Neural cell (in vitro differentiated cells): ENCODE measurements around the gene KCNQ1OT1. TPM values are rescaled to one million over a fixed set of nuclear protein-coding genes. Genes with fewer than 3 reads are reported as not detected.

ENCODE experiments used
- H2AFZ ChIP-seq: fragments of 200-600, 300-800 bp; sonication (generic), shearing (Covaris generic); 2 replicates; pipeline ENCODE4 v1.6.0; 2014; ENCODE audit warnings: low read depth, mild to moderate bottlenecking, antibody characterized with exemption, low read length, moderate library complexity
- H3F3A ChIP-seq: fragments of 200-600 bp; shearing (Covaris generic); 2 replicates; pipeline ENCODE4 v1.6.1; 2016; ENCODE audit warnings: mild to moderate bottlenecking, moderate library complexity, mixed read lengths, antibody characterized with exemption, low read length; ENCODE audit not compliant: insufficient read depth, poor library complexity, severe bottlenecking
- H3K27ac ChIP-seq: fragments of 200-600, 300-800 bp; sonication (generic), shearing (Covaris generic); 2 replicates; pipeline ENCODE4 v1.5.1; 2014; ENCODE audit warnings: mild to moderate bottlenecking, low read length, moderate library complexity
- H3K27me3 ChIP-seq: fragments of 300-800, 200-600 bp; sonication (generic), shearing (Covaris generic); 2 replicates; pipeline ENCODE4 v1.6.0; 2014; ENCODE audit warnings: mild to moderate bottlenecking, low read depth, low read length, moderate library complexity; ENCODE audit not compliant: insufficient read depth
- H3K36me3 ChIP-seq: fragments of 300-800, 200-600 bp; sonication (generic), shearing (Covaris generic); 2 replicates; pipeline ENCODE4 v1.5.1; 2014; ENCODE audit warnings: mild to moderate bottlenecking, antibody characterized with exemption, low read length, moderate library complexity; ENCODE audit not compliant: insufficient read depth
- H3K4me2 ChIP-seq: fragments of 300-800, 200-600 bp; sonication (generic), shearing (Covaris generic); 2 replicates; pipeline ENCODE4 v1.6.0; 2014; ENCODE audit warnings: mild to moderate bottlenecking, low read length
- H3K4me3 ChIP-seq: fragments of 300-800, 200-600 bp; sonication (generic), shearing (Covaris generic); 2 replicates; pipeline ENCODE4 v1.5.1; 2014; ENCODE audit warnings: mild to moderate bottlenecking, low read length, moderate library complexity
- H3K79me2 ChIP-seq: fragments of 200-600 bp; shearing (Covaris generic); replicated peaks from 2 replicates; pipeline ENCODE4 v1.6.0; 2014; ENCODE audit warnings: mild to moderate bottlenecking, low read length, moderate library complexity; ENCODE audit not compliant: insufficient read depth
- H3K9ac ChIP-seq: fragments of 300-800, 200-600 bp; sonication (generic), shearing (Covaris generic); 2 replicates; pipeline ENCODE4 v1.6.1; 2016; ENCODE audit warnings: mild to moderate bottlenecking, low read length, mixed read lengths
- H3K9me2 ChIP-seq: fragments of 200-600 bp; shearing (Covaris generic); 2 replicates; pipeline ENCODE4 v1.6.1; 2016; ENCODE audit warnings: mild to moderate bottlenecking, low read length, mixed read lengths; ENCODE audit not compliant: insufficient read depth
- H3K9me3 ChIP-seq: fragments of 200-600, 300-800 bp; sonication (generic), shearing (Covaris generic); 2 replicates; pipeline ENCODE4 v1.6.1; 2016; ENCODE audit warnings: mild to moderate bottlenecking, mixed run types, low read length, moderate library complexity, mixed read lengths
- H4K20me1 ChIP-seq: fragments of 200-600 bp; shearing (Covaris generic); 2 replicates; pipeline ENCODE4 v1.6.1; 2016; ENCODE audit warnings: mild to moderate bottlenecking, mixed run types; ENCODE audit not compliant: insufficient read depth
- CTCF ChIP-seq: fragments of 450-650 bp; IDR thresholded peaks from 2 replicates; pipeline ENCODE4 v1.5.1; 2014; ENCODE audit warnings: antibody characterized with exemption, mild to moderate bottlenecking, moderate library complexity; ENCODE audit not compliant: poor library complexity, severe bottlenecking
- EP300 ChIP-seq: fragments of 450-650 bp; conservative IDR thresholded peaks from 2 replicates; pipeline ENCODE4 v1.6.1; 2014; ENCODE audit warnings: antibody characterized with exemption, mild to moderate bottlenecking, moderate library complexity; ENCODE audit not compliant: poor library complexity, severe bottlenecking
- EZH2 ChIP-seq: fragments of 200-600, 300-800 bp; shearing (Covaris generic), sonication (generic); IDR thresholded peaks from 2 replicates; pipeline ENCODE4 v1.6.1; 2014; ENCODE audit warnings: antibody characterized with exemption, low read length, borderline replicate concordance, mild to moderate bottlenecking; ENCODE audit not compliant: insufficient read depth, poor library complexity, severe bottlenecking
- MXI1 ChIP-seq: fragments of 450-650 bp; conservative IDR thresholded peaks from 2 replicates; pipeline ENCODE4 v1.6.1; 2014; ENCODE audit warnings: antibody characterized with exemption, mild to moderate bottlenecking; ENCODE audit not compliant: poor library complexity, severe bottlenecking
- POLR2AphosphoS5 ChIP-seq: IDR thresholded peaks from 2 replicates; pipeline ENCODE4 v1.6.1; 2012
- RAD21 ChIP-seq: fragments of 450-650 bp; conservative IDR thresholded peaks from 2 replicates; pipeline ENCODE4 v1.6.1; 2014; ENCODE audit warnings: antibody characterized with exemption, mild to moderate bottlenecking, moderate library complexity
- REST ChIP-seq: IDR thresholded peaks from 2 replicates; pipeline ENCODE4 v1.6.1; 2012; ENCODE audit warnings: borderline replicate concordance
- SMC3 ChIP-seq: fragments of 450-650 bp; conservative IDR thresholded peaks from 2 replicates; pipeline ENCODE4 v1.6.1; 2014; ENCODE audit warnings: antibody characterized with exemption, mild to moderate bottlenecking, moderate library complexity; ENCODE audit not compliant: poor library complexity
- TAF1 ChIP-seq: IDR thresholded peaks from 2 replicates; pipeline ENCODE4 v1.6.1; 2012; ENCODE audit warnings: low read depth
- polyA plus RNA-seq: library from polyadenylated mRNA; depleted of rRNA; stranded (reverse); fragments of >200 nt; gene quantifications from 2 replicates; pipeline ENCODE4 v1.2.3, GENCODE V29; 2014

KCNQ1OT1 gene
- polyA plus RNA-seq, 1 donor from 2014 or later, result 0.12 TPM

GRCh38 chr11:2708151-2708581, 8.4 kb upstream of the KCNQ1OT1 start:
- no peaks in the 10 kb centered on the region for H3F3A ChIP-seq
- no peak overlapping the region for H2AFZ ChIP-seq
- TF ChIP-seq EP300 (no peak), CTCF (no peak), EZH2 (no peak), POLR2AphosphoS5 (no peak)
- no peak overlapping the region for H3K4me3 ChIP-seq
- no peaks in the 10 kb centered on the region for H3K9me3 ChIP-seq
- no peak overlapping the region for H3K27ac ChIP-seq
- H4K20me1 ChIP-seq, result no peaks in the 10 kb centered on the region
- no peaks in the 10 kb centered on the region for H3K27me3 ChIP-seq
- no peaks in the 10 kb centered on the region for H3K79me2 ChIP-seq
- H3K36me3 ChIP-seq, result no peaks in the 10 kb centered on the region
- no peaks in the 10 kb centered on the region for H3K9me2 ChIP-seq
- no peak overlapping the region for H3K9ac ChIP-seq
- H3K4me2 ChIP-seq, result no peak overlapping the region

- no peak overlapping the region for H3K4me3 ChIP-seq
- no peak overlapping the region for H2AFZ ChIP-seq
- H4K20me1 ChIP-seq, result no peaks in the 10 kb centered on the region
- H3K9ac ChIP-seq, result no peak overlapping the region
- no peaks in the 10 kb centered on the region for H3F3A ChIP-seq
- H3K9me2 ChIP-seq, result no peaks in the 10 kb centered on the region
- no peak overlapping the region for H3K4me2 ChIP-seq
- H3K27ac ChIP-seq, result no peak overlapping the region
- no peaks in the 10 kb centered on the region for H3K27me3 ChIP-seq
- H3K36me3 ChIP-seq, result no peaks in the 10 kb centered on the region
- no peak for TF ChIP-seq EZH2
- no peak for TF ChIP-seq TAF1
- TF ChIP-seq REST, result no peak
- no peak for TF ChIP-seq RAD21
- TF ChIP-seq SMC3, result no peak
- TF ChIP-seq POLR2AphosphoS5, result no peak
- no peak for TF ChIP-seq MXI1
- H3K9me3 ChIP-seq, result no peaks in the 10 kb centered on the region
- H3K79me2 ChIP-seq, result no peaks in the 10 kb centered on the region
Observed at GRCh38 chr11:2707736-2708135, 7.9 kb upstream of the KCNQ1OT1 start.

- Histone ChIP-seq H3K9me2 (no peaks in the 10 kb centered on the region), H3K27me3 (no peaks in the 10 kb centered on the region), H3K9ac (no peak overlapping the region), H4K20me1 (no peaks in the 10 kb centered on the region), H3K4me3 (no peak overlapping the region), H2AFZ (no peak overlapping the region), H3K9me3 (no peaks in the 10 kb centered on the region), H3K27ac (no peak overlapping the region), H3K4me2 (no peak overlapping the region), H3F3A (no peaks in the 10 kb centered on the region), H3K36me3 (no peaks in the 10 kb centered on the region), H3K79me2 (no peaks in the 10 kb centered on the region)
- TF ChIP-seq REST (no peak), EZH2 (no peak), POLR2AphosphoS5 (no peak), SMC3 (no peak), MXI1 (no peak), RAD21 (no peak), CTCF (no peak), EP300 (no peak), TAF1 (no peak)
Observed at GRCh38 chr11:2706321-2706720, 6.5 kb upstream of the KCNQ1OT1 start.
